Keratinocyte (primary cell): ENCODE data around the gene SBNO2. TPM values are rescaled to one million over a fixed set of nuclear protein-coding genes. Genes with fewer than 3 reads are reported as not detected.

Source experiments
- DNase-seq: peaks from one replicate; pipeline ENCODE4 v3.0.0-alpha.2; 2011; ENCODE audit warnings: low read depth, missing footprints, low spot score
- FAIRE-seq: peaks from 2 replicates; lab custom pipeline; 2011; peaks lifted over from hg19 to GRCh38; lab: Jason Lieb, UNC
- H2AFZ ChIP-seq: 2 replicates; pipeline ENCODE4 v1.6.0; 2012; ENCODE audit warnings: low read length, control low read depth, inconsistent platforms; ENCODE audit not compliant: control insufficient read depth
- H3K27ac ChIP-seq: 2 replicates; pipeline ENCODE4 v1.5.1; 2011; ENCODE audit warnings: low read length; ENCODE audit not compliant: control insufficient read depth, insufficient read depth
- H3K27me3 ChIP-seq: 3 replicates; pipeline ENCODE4 v1.6.0; 2011; ENCODE audit warnings: low read length; ENCODE audit not compliant: control insufficient read depth, insufficient read depth; ENCODE audit errors: extremely low read depth
- H3K36me3 ChIP-seq, 2 experiments: 2 replicates in 1 of 2; 3 replicates in 1 of 2; pipeline ENCODE4 v1.5.1; 2011; ENCODE audit warnings: low read length in 2 of 2, mild to moderate bottlenecking in 1 of 2; ENCODE audit not compliant: control insufficient read depth in 2 of 2, insufficient read depth in 2 of 2; ENCODE audit errors: extremely low read depth in 1 of 2
- H3K4me1 ChIP-seq: 3 replicates; pipeline ENCODE4 v1.5.1; 2011; ENCODE audit warnings: low read length; ENCODE audit not compliant: control insufficient read depth, insufficient read depth; ENCODE audit errors: extremely low read depth
- H3K4me2 ChIP-seq: 3 replicates; pipeline ENCODE4 v1.6.0; 2011; ENCODE audit warnings: low read depth, low read length; ENCODE audit not compliant: control insufficient read depth, insufficient read depth; ENCODE audit errors: extremely low read depth
- H3K4me3 ChIP-seq, 3 experiments: fragments of 200-600 bp in 1 of 3; sonication (generic) in 1 of 3; 2 replicates in 2 of 3; 3 replicates in 1 of 3; pipeline ENCODE4 v1.5.1; 2011 to 2016; ENCODE audit warnings: low read length in 3 of 3, mild to moderate bottlenecking in 3 of 3, control low read depth in 2 of 3, inconsistent platforms in 1 of 3, low read depth in 1 of 3, mixed read lengths in 1 of 3, mixed run types in 1 of 3, moderate library complexity in 1 of 3; ENCODE audit not compliant: control insufficient read depth in 2 of 3, insufficient read depth in 2 of 3; ENCODE audit errors: extremely low read depth in 1 of 3
- H3K79me2 ChIP-seq: 2 replicates; pipeline ENCODE4 v1.6.0; 2012; ENCODE audit warnings: low read length; ENCODE audit not compliant: control insufficient read depth, insufficient read depth
- H3K9ac ChIP-seq: 3 replicates; pipeline ENCODE4 v1.6.0; 2011; ENCODE audit warnings: low read length; ENCODE audit not compliant: control insufficient read depth, insufficient read depth; ENCODE audit errors: extremely low read depth
- H3K9me1 ChIP-seq: 3 replicates; pipeline ENCODE4 v1.6.0; 2011; ENCODE audit warnings: low read length; ENCODE audit not compliant: control insufficient read depth, insufficient read depth; ENCODE audit errors: extremely low read depth
- H3K9me3 ChIP-seq: 2 replicates; pipeline ENCODE4 v1.5.1; 2012; ENCODE audit warnings: low read depth, low read length; ENCODE audit not compliant: control insufficient read depth
- H4K20me1 ChIP-seq: 3 replicates; pipeline ENCODE4 v1.6.0; 2011; ENCODE audit warnings: low read length; ENCODE audit not compliant: control insufficient read depth, insufficient read depth; ENCODE audit errors: extremely low read depth
- EZH2 ChIP-seq: IDR thresholded peaks from one replicate; pipeline ENCODE4 v1.6.1; 2012; ENCODE audit warnings: inconsistent platforms, mild to moderate bottlenecking, low read length, moderate library complexity
- dilution Hi-C: fragments of 300-500 bp; cut with MboI; formaldehyde crosslinking; loops from one replicate; pipeline ENCODE4 v1.7.0; 2020; ENCODE audit warnings: low sequenced_read_pairs; ENCODE audit not compliant: extremely low pct_ligation_motif_present
- polyA plus RNA-seq, 5 experiments: library from polyadenylated mRNA; depleted of rRNA in 3 of 5; stranded (reverse) in 3 of 5; stranded (forward) in 1 of 5; unstranded in 1 of 5; fragments of >200 nt; gene quantifications; 1 replicate in 1 of 5; 2 replicates in 3 of 5; 3 replicates in 1 of 5; pipeline versions ENCODE4 v1.2.1 to v1.2.3, GENCODE V29; 2011 to 2012; ENCODE audit warnings: missing spikeins in 2 of 5, low read depth in 1 of 5, low replicate concordance in 1 of 5
- TF ChIP-seq, protein P1 (sequence below), 3 experiments: IDR thresholded peaks in 1 of 3; conservative IDR thresholded peaks in 1 of 3; optimal IDR thresholded peaks in 1 of 3; 2 replicates in 2 of 3; 3 replicates in 1 of 3; pipeline versions ENCODE3 to v1.5.1; 2011; ENCODE audit warnings: low read length in 3 of 3, mild to moderate bottlenecking in 3 of 3, moderate library complexity in 2 of 3, control low read depth in 1 of 3, inconsistent platforms in 1 of 3; ENCODE audit not compliant: insufficient read depth in 2 of 3; ENCODE audit errors: extremely low read depth in 1 of 3

SBNO2 gene
- polyA plus RNA-seq, 1 donor (not counting 4 experiments of a cell fraction or from before 2014, with no cell fraction given), result 10.9 TPM

DNA sequence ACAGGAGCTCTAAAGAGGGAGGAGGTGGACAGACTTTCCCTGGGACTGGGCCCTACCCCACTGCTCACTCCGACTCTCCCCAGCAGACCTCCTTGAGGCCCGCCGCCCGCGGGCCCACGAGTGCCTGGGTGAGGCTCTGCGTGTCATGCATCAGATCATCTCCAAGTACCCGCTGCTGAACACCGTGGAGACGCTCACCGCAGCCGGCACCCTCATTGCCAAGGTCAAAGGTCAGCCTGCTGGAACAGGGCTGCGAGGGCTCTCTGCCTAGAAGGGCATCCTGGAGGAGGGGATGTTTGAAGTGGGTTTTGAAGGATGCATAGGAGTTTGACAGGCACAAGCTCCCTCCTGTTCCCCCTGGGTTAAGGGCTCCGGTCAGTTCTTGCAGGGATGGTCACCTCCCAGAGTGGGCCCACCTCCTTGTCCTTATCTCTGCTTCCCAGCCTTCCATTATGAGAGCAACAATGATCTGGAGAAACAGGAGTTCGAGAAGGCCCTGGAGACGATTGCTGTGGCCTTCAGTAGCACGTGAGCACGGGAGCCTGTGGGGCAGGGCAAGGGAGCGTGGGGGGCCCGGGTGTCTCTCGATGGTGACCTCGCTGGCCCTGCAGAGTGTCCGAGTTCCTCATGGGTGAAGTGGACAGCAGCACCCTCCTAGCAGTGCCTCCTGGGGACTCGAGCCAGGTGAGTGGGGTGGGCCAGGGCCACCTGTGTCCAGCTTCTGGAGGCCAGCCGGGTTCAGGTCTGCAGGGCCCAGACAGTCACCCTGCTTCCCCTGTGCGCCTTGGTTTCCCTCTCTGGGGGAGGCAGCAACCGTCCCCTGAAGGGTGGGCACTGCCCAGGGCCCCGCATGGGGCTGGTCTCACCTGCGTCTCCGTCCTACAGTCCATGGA lies 100.8 kb downstream of the SBNO2 start:
- DNase-seq, result no peak
- dilution Hi-C loops, result no loop called here
- Histone ChIP-seq H3K79me2 (no peaks in the 10 kb centered on the region), H3K27me3 (peaks cover 16% of the 10 kb centered on the region), H3K4me1 (peaks cover 9% of the 10 kb centered on the region), H3K4me2 (no peak overlapping the region), H3K4me3 (no peak overlapping the region), H3K36me3 (no peaks in the 10 kb centered on the region), H2AFZ (no peak overlapping the region), H3K9ac (no peak overlapping the region), H3K9me3 (no peaks in the 10 kb centered on the region), H3K27ac (no peak overlapping the region), H3K9me1 (no peaks in the 10 kb centered on the region), H4K20me1 (no peaks in the 10 kb centered on the region)
- TF ChIP-seq EZH2, result no peak
- TF ChIP-seq, protein P1, sequence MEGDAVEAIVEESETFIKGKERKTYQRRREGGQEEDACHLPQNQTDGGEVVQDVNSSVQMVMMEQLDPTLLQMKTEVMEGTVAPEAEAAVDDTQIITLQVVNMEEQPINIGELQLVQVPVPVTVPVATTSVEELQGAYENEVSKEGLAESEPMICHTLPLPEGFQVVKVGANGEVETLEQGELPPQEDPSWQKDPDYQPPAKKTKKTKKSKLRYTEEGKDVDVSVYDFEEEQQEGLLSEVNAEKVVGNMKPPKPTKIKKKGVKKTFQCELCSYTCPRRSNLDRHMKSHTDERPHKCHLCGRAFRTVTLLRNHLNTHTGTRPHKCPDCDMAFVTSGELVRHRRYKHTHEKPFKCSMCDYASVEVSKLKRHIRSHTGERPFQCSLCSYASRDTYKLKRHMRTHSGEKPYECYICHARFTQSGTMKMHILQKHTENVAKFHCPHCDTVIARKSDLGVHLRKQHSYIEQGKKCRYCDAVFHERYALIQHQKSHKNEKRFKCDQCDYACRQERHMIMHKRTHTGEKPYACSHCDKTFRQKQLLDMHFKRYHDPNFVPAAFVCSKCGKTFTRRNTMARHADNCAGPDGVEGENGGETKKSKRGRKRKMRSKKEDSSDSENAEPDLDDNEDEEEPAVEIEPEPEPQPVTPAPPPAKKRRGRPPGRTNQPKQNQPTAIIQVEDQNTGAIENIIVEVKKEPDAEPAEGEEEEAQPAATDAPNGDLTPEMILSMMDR (optimal IDR thresholded peaks at IDR 0.05 in 1 of 3, IDR thresholded peaks at IDR 0.05 in 1 of 3, conservative IDR thresholded peaks at IDR 0.05 in 1 of 3; ENCODE audit: extremely low read depth in 1 of 3, insufficient read depth in 2 of 3, low read length in 3 of 3), result no peak
- FAIRE-seq, result no peak

DNA sequence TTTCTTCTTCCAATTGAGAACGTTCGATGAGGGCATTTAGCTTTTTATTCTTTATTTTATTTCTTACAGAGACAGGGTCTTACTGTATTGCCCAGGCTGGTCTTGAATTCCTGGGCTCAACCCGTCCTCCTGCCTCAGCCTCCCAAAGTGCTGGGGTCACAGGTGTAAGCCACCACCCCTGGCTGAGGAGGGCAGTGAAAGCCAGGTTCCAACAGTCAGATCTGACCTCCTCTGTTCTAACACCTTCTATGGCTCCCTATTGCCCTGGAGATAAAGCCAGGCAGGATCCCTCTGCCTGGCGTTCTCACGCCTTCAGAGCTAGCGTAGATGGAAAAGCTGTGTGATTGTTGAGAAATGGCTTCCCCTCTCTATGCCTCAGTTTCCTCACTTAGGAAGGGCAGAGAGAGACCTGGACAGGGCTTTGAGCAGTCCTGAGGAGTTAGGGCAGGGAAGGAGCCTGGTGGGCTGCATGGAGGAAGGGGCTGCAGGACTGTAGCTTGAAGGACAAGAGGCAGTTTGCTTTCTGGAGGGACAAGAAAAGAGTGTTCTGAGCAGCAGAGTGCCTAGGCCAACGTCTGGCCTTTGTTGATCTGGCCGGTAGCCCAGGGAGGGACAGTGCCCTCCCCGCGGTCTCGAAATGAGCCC lies 101.6 kb downstream of the SBNO2 start:
- DNase-seq (no peak), FAIRE-seq (no peak)
- H3K27me3 ChIP-seq, result peaks cover 16% of the 10 kb centered on the region
- H2AFZ ChIP-seq, result no peak overlapping the region
- dilution Hi-C loops, result no loop called here
- no peaks in the 10 kb centered on the region for H3K36me3 ChIP-seq
- no peaks in the 10 kb centered on the region for H3K9me1 ChIP-seq
- no peak overlapping the region for H3K4me2 ChIP-seq
- no peak overlapping the region for H3K27ac ChIP-seq
- no peak overlapping the region for H3K9ac ChIP-seq
- no peaks in the 10 kb centered on the region for H3K79me2 ChIP-seq
- TF ChIP-seq, protein P1 (optimal IDR thresholded peaks at IDR 0.05 in 1 of 3, IDR thresholded peaks at IDR 0.05 in 1 of 3, conservative IDR thresholded peaks at IDR 0.05 in 1 of 3; ENCODE audit: extremely low read depth in 1 of 3, insufficient read depth in 2 of 3, low read length in 3 of 3), result no peak
- no peak for TF ChIP-seq EZH2
- no peak overlapping the region for H3K4me3 ChIP-seq
- H3K9me3 ChIP-seq, result no peaks in the 10 kb centered on the region
- no peaks in the 10 kb centered on the region for H4K20me1 ChIP-seq
- H3K4me1 ChIP-seq, result peaks cover 9% of the 10 kb centered on the region
